HG02938 (cell line): ENCODE results near the gene DGKQ.
"Not testable (repeated sequence)": the region's sequence is repeated elsewhere in the genome, so short reads cannot be mapped to it uniquely, and the experiment has no call there.

ENCODE experiments used
- ATAC-seq: cut with Tn5 transposase; IDR thresholded peaks from one replicate; pipeline ENCODE4 v1.9.1; 2021; ENCODE audit warnings: mild to moderate bottlenecking, moderate library complexity; ENCODE audit not compliant: unreplicated experiment

The DGKQ gene

DNA sequence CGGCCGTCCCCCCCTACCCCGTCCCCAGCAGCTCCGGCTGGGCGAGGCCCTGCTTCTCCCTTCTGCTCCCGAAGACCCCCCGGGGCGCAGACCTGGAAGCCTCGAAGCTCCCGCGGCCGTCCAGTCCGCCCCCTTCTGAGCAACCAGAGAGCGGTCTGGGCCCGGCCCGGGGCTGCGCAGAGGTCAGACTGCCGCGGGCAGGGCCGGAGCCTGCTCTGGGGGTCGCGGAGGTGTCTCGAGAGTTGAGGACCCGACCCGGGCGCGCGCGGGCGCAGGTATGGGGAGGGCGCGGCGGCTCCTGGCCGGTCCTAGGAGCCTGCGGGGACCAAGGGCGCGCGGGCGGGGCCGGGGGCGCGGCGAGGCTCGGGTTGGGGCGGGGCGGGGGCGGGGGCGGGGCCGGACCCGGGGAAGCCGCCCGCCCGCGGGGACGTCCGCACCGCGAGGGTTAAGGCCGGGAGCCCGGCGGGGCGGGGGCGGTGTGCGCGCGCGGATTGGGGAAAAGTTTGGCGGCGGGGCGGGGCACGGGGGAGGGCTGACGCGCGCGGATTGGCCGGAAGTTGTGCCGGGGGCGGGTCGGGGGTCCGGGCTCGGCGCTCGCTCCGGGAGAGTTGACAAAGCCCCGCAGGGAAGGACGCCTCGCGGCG is 37.8 kb upstream of the DGKQ start, which contains the start of gene FGFRL1:
FGFRL1 (plus strand) TSS at position 605 of the 644 bp plus-strand sequence. CDS start 860 bp downstream, outside the sequence.
- no peak for ATAC-seq

DNA sequence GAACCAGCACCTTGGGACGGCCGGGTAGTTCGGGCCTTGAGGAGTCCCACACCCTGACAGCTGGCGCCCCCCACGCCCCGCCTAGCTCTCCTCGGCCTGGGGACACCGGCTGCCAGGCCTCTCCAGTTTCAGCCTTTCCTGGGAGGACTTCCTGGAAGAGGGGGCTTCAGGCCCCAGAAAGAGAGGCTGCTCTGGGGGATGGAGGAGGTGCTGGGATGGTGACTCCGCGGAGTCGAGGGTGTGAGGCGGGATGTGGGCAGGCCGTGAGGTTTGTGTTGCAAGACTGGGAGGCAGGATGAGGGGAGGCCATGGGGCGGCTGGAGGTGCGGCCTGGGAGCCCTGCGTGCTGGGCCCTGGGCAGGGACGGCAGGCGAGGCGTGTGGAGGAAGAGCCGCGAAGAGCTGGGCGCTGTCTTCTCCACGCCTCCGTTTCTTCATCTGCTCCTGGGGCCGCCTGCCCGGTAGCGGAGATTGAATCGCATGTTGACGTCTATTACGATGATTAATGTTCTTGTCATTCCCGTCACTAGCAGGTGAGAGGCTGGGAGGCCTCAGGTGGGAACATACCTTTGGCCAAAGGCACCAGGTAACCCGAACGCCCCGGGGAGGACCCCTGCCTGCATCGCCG is 37.1 kb upstream of the DGKQ start:
- ATAC-seq = no peak

DNA sequence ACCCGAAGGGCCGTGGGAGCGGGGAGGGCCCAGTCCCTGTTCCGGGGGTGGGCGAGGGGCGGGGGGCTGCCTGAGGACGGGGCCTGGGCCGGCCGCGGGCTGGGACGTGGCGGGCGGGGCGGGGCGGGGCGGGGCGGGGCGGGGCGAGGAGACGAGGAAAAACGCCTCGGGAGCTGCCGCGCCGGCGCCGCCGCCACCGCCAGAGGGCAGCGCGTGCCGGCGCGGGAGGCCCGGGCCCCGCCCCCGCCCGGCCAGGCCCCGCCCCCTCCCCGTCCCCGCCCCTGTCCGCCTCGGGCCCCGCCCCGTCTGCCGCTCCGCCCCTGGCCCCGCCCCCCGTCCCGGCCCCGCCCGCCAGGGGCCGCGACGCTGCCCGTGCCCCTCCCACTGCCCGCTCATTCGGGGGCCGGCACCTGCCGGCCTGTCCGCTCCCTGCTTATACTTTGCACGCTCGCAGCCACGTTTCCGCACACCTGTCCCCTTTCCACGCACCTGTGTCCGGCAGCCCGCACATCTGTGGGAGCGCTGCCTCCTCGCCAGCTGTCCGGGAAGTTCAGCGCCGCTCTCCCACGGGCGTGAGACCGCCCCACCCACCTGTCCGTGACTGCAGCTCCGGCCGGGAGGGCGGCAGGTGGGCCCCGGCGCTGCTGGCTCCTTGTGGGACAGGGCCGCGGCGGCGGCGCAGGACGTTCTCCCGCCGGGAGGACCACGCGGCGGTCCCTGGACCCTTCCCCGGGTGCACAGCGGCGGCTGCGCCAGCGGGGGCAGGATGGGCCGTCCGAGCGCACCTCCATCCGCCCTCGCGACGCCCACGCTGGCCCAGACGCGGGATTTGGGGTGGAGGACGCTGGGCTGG is 36.4 kb upstream of the DGKQ start:
- ATAC-seq = no peak

DNA sequence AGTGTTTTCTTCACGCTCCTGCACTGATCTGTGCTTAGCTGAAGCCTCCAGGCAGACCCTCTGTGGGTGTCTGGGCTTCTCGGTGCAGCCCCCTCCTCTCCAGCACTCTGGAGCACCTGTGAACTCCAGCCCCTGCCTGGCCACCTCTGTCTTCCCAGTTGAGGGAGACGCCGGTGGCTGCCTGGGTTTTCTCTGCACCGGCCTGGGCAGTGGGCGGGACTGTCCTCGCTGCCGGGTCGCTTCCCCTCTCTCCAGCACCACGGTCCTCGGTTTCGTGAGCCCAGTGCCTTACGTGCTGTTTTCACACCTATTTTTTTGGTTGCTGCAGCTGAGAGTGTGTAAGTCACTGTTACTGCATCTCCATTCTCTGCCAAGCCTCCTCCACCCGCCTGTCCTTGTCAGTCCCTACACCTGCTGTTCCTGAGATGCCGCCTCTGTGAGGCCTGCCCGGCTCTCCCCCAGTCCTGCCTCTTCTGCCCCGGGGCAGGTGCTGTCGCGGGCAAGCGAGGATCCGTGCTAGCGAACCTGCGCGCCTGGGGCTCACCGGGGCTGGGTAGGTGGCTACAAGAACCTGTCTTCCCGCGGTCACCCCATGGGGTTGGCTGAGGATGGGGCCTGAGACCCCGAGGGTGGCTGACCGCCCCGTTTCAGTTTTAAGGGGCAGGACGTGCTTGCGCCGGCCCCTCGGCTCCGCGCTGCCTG is 35.6 kb upstream of the DGKQ start:
- no peak for ATAC-seq

DNA sequence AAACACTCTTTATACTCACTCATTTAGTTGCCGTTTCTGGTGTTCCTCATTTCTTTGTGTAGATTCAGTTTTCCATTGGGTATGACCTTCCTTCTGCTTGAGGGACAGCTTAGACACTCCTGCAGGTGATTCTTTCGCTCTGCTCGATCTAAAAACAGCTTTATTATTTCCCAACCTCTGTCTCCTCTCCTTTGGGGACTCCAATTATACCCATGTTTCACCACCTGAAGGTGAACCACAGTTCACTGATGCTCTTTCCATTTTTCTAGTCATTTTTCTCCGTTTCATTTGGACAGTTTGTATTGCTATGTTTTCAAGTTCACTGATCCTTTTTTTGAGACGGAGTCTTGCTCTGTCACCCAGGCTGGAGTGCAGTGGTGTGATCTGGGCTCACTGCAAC is 33.5 kb upstream of the DGKQ start:
- ATAC-seq = no peak

DNA sequence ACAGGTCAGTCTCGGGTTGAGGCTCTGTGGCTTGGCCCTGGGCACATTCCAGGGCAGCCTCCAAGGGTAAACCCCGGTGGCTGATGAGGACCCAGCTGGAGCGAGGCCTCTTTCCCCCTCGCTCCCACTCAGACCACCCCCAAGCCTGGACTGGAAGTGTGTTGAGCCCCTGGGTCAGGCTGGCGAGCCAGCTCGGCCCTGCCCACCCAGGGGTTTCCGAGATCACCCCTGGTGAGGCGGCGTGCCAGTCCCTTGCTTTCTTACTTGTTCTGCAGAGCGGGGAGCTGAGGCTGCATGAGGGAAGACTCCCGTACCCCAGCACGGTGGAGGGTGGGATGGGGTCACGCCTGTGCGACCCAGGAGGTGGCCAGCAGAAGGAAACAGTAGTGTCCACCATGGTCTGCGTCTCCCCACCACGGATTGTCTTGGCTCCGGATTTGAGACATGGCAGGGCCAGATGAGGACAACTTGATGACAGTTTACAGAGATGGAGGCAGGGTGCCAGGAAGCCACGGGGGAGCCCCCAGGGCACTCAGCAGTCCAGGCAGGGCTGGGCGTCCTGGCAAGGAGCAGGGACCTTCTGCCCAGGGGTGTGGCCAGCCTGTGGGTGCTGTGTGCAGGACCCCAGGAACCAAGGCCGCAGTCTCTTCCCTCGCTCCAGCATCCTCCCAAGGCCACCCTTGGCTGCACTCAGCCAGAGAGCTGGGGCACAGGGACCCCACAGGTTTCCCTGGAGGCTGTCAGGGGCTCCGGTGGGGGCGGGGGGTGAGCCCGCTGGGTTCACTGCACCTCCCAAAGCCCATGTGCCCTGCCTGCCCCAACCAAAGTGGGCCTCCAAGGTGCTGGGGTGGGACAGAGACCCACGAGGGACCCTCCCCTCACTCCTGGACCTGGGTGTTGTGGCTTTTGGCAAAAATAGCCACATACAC is 31.5 kb upstream of the DGKQ start:
- ATAC-seq = no peak

DNA sequence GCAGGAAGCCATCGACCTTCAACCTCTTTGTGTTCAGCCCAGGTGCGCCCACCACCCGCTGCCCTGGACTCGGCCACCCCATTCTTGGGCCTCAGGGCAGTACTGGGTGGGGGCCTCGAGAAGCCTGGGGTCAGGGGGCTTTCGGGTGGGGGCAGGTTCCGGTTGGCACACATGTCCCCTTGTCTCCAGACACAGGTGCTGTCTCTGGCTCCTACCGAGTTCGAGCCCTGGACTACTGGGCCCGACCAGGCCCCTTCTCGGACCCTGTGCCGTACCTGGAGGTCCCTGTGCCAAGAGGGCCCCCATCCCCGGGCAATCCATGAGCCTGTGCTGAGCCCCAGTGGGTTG is 30.7 kb upstream of the DGKQ start:
- no peak for ATAC-seq

DNA sequence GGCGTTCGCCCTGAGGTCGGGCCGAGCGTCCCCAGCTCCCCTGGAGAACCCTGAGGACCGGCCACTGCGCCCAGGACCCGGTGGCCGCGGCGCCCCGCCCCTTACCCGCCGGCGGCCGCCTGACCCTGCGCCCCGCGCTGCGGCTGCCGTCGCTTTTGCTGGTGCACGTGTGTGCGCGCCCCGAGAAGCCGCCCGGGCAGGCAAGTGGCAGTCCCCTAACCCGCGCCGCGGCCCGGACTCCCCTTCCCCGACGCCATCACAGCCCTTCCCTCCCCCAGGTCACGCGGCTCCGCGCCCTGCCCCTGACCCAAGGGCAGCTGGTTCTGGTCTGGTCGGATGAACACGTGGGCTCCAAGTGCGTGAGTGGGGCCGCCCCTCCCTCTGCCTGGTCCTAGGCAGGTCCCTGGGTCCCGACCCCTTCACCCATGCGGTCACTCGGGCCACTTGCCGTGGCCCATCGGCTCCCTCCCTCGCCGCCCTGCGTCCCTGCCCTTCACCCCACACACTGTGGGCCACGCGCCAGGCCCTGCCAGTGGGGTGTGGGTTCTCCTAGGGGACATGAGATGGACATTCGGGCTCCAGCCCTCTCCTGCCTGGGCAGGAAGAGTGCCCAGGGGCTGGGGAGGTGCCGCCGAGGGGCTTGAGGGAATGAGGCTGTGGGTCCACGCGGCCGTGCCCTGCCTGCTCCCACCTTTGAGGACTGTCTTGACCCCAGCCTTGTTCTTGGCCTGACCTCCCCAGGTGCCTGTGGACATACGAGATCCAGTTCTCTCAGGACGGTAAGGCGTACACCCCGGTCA is 30.1 kb upstream of the DGKQ start:
- no peak for ATAC-seq

DNA sequence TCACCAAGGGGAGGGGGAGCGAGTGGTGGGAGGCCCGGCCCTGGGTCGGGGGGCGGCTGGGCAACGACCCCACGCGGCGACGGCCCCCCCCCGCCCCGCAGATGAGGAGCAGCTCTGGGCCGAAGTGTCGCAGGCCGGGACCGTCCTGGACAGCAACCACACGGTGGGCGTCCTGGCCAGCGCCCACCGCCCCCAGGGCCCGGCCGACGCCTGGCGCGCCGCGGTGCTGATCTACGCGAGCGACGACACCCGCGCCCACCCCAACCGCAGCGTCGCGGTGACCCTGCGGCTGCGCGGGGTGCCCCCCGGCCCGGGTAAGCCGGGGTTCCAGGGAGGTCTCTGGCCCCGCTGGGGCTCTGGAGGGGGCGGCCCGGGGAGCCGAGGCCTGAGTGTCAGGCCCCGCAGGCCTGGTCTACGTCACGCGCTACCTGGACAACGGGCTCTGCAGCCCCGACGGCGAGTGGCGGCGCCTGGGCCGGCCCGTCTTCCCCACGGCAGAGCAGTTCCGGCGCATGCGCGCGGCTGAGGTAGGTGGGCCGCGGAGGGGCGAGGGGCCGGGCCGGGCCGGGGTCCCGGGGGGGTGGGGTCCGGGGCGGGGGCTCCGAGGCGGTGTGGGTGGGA is 29.4 kb upstream of the DGKQ start:
- no peak for ATAC-seq

DNA sequence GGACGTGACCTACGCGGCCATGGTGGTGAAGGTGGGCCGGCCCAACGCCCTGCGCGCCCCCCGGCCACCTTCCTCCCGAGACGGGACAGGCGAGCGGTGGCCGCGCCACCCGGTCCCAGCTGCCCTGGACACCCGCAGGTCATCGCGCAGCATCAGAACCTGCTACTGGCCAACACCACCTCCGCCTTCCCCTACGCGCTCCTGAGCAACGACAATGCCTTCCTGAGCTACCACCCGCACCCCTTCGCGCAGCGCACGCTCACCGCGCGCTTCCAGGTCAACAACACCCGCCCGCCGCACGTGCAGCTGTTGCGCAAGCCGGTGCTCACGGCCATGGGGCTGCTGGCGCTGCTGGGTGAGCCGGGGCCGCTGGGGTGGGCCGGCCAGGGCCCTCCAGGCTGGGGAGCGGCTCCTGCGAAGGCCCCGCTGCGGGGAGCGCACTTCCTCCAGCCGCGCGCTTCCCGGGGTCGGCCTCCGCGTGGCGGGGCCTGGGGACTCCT is 28.8 kb upstream of the DGKQ start:
- no peak for ATAC-seq

DNA sequence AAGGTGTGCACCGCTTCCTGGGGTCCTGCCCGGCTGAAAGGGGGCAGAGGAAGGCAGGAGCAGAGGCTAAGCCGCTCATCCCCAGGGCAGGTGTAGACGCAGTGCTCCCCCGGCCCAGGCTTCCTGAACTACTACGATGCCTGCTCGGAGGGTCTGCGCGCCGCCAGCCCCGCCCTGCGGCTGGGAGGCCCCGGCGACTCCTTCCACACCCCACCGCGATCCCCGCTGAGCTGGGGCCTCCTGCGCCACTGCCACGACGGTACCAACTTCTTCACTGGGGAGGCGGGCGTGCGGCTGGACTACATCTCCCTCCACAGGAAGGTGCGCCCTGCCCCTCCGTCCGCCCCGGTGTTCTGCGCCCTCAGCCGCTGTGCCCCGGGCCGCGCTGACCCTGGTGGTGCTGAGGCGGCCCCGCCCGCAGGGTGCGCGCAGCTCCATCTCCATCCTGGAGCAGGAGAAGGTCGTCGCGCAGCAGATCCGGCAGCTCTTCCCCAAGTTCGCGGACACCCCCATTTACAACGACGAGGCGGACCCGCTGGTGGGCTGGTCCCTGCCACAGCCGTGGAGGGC is 28.3 kb upstream of the DGKQ start:
- no peak for ATAC-seq

DNA sequence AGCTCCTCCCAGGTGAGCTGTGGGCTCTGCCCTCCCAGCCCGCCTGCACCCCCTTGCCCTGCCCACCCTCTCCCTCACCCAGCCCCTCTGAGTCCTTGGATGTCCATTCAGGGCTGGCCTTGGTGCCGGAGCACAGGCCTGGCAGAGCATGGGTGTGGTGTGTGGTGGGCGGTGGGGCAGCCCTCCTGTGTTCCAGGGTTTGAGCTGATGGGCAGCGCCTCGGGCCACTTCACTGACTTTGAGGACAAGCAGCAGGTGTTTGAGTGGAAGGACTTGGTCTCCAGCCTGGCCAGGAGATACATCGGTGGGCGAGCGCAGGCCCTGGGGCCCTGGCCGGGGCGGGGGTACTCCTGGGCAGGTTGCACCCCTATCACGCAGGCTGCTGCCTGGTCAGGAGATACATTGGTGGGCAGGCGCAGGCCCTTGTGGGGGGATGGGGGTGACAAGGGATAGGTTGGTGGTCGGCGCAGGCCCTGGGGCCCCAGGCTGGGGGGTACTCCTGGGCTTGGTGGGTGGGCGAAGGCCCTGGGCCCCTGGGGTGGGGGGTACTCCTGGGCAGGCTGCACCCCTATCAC is 27.4 kb upstream of the DGKQ start:
- ATAC-seq = no peak

DNA sequence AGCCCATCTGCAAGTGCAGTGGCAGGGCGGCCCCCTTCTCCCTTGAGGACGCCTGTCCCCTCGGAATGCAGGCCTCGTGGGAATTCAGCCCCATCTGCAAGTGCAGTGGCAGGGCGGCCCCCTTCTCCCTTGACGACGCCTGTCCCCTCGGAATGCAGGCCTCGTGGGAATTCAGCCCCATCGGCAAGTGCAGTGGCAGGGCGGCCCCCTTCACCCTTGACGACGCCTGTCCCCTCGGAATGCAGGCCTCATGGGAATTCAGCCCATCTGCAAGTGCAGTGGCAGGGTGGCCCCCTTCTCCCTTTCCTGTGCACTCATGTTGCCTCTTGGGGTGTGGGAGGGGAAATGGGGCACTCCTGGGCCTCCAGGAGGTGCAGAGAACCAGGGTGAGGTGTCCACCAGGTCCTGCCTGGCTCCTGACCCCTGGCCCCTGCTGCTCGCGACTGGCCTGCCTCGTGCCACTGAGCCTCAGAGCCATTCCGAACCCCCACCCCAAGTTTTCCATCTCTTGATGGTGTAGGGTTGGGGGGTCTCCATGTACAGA is 26.6 kb upstream of the DGKQ start:
- ATAC-seq = no peak

DNA sequence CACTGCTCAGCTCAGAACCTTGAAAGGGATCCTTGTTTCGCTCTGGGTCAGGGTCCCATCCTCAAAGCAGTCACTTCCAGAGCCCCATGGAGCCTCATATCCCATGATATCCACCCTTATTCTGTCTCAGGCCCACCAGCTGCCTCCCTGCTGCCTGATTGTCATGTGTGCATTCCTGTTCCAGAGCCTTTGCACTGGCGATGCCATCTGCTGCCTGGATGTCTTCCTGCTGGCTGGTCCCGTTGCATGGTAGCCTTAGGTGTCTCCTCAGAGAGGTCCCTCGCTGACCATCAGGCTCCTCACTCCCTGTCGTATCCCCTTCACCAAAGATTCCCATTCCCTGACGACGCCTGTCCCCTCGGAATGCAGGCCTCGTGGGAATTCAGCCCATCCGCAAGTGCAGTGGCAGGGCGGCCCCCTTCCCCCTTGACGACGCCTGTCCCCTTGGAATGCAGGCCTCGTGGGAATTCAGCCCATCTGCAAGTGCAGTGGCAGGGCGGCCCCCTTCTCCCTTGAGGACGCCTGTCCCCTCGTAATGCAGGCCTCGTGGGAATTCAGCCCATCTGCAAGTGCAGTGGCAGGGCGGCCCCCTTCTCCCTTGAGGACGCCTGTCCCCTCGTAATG is 26.0 kb upstream of the DGKQ start:
- not testable (repeated sequence) for ATAC-seq

DNA sequence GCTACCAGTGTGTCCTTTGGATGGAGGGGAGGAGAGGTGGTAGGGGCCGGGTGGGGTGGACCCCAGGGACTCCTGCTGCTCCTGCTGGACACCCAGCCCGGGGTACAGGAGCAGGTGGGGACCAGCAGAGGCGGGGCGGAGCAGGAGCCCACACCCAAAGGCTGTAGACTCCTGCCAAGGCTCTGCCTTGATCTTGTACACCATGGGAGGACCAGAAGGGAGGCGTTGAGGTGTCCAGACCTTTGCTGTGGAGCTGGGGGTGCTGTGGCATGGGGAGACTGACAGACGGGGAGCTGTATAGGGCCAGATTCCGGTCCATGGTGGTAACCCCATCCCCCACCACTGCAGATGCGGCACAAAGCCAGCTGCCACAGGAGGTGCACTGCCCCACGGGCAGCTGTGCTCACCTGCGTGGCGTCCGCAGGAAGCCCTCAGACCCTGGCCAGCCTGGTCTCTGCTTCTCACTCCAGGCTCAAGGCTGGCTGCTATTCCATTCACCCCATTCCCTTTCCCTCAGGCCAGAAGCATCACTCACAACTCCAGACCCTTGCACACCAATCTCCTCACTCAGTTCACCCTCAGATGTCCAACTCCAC is 24.8 kb upstream of the DGKQ start:
- ATAC-seq = no peak

DNA sequence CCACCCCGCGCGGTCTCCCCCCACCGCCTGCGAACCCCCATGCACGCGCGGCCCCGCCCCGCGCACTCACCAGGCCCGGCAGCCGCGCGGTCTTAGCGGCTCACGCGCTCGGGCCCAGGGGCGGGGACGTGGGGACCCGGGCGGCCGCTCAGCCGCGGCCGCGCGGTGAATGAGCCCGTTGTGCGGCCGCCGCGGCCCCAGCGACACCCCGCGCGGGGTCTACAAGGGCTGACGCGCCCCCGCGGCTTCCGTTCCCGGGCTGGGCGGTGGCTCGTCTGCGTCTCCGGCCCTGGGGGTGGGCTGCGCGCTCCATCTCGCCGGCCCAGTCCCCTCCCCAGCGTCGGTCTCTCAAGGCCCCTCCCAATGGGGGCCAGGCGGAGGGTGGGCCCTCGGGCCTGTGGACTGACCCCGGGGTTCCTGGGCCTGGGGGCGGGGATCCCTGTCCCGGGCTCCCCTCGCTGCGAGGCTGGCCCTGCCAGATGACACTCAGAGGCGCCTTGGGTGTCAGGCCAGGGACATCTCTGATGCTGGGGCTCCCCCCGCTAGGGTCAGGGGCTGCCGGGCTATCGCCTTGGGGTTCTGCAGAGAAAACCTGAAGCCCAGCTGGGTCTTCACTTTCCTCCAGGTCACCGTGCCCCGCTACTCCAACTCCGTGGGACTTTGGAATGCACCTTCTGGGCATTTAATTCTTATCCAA is 24.2 kb upstream of the DGKQ start:
- no peak for ATAC-seq

DNA sequence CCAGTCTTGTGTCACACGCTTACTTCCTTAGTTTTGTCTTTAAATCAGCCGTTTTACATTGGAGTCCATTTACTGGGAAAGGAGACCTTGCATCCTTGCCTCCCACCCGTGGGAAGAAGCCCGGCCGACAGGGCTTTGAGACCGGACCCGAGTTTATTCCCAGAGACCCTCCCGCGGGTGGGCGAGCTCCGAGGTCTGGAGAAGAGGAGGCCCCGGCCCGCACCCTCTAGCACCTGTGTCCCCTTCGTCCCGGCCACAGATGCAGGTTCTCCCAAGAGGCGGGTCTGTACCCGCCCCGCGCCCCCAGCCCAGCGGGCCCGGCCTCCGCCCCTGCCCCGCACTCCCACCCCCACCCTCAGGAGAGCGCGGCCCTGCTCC is 23.6 kb upstream of the DGKQ start:
- no peak for ATAC-seq
